Measurements from ENCODE around the gene DHX9. TPM values are rescaled to one million over a fixed set of nuclear protein-coding genes. Genes with fewer than 3 reads are reported as not detected.

DHX9 gene
- total RNA-seq = 404 and 426 TPM in 2 replicates
- long read RNA-seq, full-length matches to known transcripts = 458 of 965 reads
- long read RNA-seq, partial matches to known transcripts = 447 of 965 reads
- long read RNA-seq, other reads (novel, unspliced or antisense) = 60 of 965 reads

GRCh38 chr1:182839209-182840066, at the start of gene DHX9:
Gene DHX9, plus strand, starts transcription at chr1:182839347. Its CDS starts 3,220 bp downstream, at chr1:182842567.
- Mint-ChIP-seq H3K27ac (ENCODE audit: unreplicated experiment) (peak within 1 kb of the TSS; percentile 100), H3K9me3 (no peaks in the 10 kb centered on the region), H3K27me3 (ENCODE audit: low read depth) (peaks cover 5% of the 10 kb centered on the region), H3K4me3 (peak within 1 kb of the TSS; percentile 97), H3K4me1 (peaks cover 52% of the 10 kb centered on the region), H3K36me3 (ENCODE audit: low read depth) (peaks cover 18% of the 10 kb centered on the region)
- peak; percentile 38 for TF ChIP-seq CTCF (conservative IDR thresholded peaks at IDR 0.05)
- DNase-seq (ENCODE audit: low read depth, low spot score) = peak; percentile 96

- DNase-seq (ENCODE audit: low read depth, low spot score) = no peak
- H3K4me1 Mint-ChIP-seq = peaks cover 50% of the 10 kb centered on the region
- peaks cover 31% of the 10 kb centered on the region for H3K27me3 Mint-ChIP-seq (ENCODE audit: low read depth)
- no peaks in the 10 kb centered on the region for H3K9me3 Mint-ChIP-seq
- TF ChIP-seq CTCF (conservative IDR thresholded peaks at IDR 0.05) = no peak
- H3K27ac Mint-ChIP-seq (ENCODE audit: unreplicated experiment) = no peak overlapping the region
- H3K4me3 Mint-ChIP-seq = peak overlapping the region; percentile 20
- H3K36me3 Mint-ChIP-seq (ENCODE audit: low read depth) = no peaks in the 10 kb centered on the region
Observed at GRCh38 chr1:182791281-182792179, 47.6 kb upstream of the DHX9 start.

- no peak for TF ChIP-seq CTCF (conservative IDR thresholded peaks at IDR 0.05)
- Mint-ChIP-seq H3K4me3 (no peak overlapping the region), H3K27ac (ENCODE audit: unreplicated experiment) (no peak overlapping the region), H3K36me3 (ENCODE audit: low read depth) (peaks cover 5% of the 10 kb centered on the region), H3K27me3 (ENCODE audit: low read depth) (peaks cover 15% of the 10 kb centered on the region), H3K9me3 (no peaks in the 10 kb centered on the region), H3K4me1 (peaks cover 39% of the 10 kb centered on the region)
- DNase-seq (ENCODE audit: low read depth, low spot score) = no peak
Observed at GRCh38 chr1:182794091-182794490, 45.1 kb upstream of the DHX9 start.

GRCh38 chr1:182794676-182795201, 44.4 kb upstream of the DHX9 start:
- Mint-ChIP-seq H3K9me3 (no peaks in the 10 kb centered on the region), H3K36me3 (ENCODE audit: low read depth) (peaks cover 5% of the 10 kb centered on the region), H3K27ac (ENCODE audit: unreplicated experiment) (peak overlapping the region; percentile 20), H3K4me3 (peak overlapping the region; percentile 65), H3K4me1 (peaks cover 37% of the 10 kb centered on the region), H3K27me3 (ENCODE audit: low read depth) (peaks cover 11% of the 10 kb centered on the region)
- no peak for DNase-seq (ENCODE audit: low read depth, low spot score)
- no peak for TF ChIP-seq CTCF (conservative IDR thresholded peaks at IDR 0.05)

GRCh38 chr1:182795563-182796228, 43.5 kb upstream of the DHX9 start:
- H3K36me3 Mint-ChIP-seq (ENCODE audit: low read depth) = peaks cover 5% of the 10 kb centered on the region
- TF ChIP-seq CTCF (conservative IDR thresholded peaks at IDR 0.05) = no peak
- peaks cover 6% of the 10 kb centered on the region for H3K27me3 Mint-ChIP-seq (ENCODE audit: low read depth)
- no peak overlapping the region for H3K4me3 Mint-ChIP-seq
- peaks cover 36% of the 10 kb centered on the region for H3K4me1 Mint-ChIP-seq
- no peak for DNase-seq (ENCODE audit: low read depth, low spot score)
- H3K9me3 Mint-ChIP-seq = no peaks in the 10 kb centered on the region
- peak overlapping the region; percentile 1 for H3K27ac Mint-ChIP-seq (ENCODE audit: unreplicated experiment)
